Muscle of arm (tissue), 12 donors: Measurements from ENCODE around the gene AOPEP. TPM values are rescaled to one million over a fixed set of nuclear protein-coding genes. Genes with fewer than 3 reads are reported as not detected.

Experiments
- DNase-seq: peaks from one replicate; pipeline ENCODE4 v3.0.0-alpha.2; 2013
- polyA plus RNA-seq, 12 donors: library from polyadenylated mRNA; unstranded; fragments of 120-200 nt; gene quantifications; one replicate each; pipeline ENCODE4 v1.2.1, GENCODE V29; 2013; ENCODE audit not compliant: insufficient read length in 12 of 12

The AOPEP gene
- polyA plus RNA-seq, 12 donors = 33.5 to 57.2 (median 40.1) TPM; not detected in 1

DNA sequence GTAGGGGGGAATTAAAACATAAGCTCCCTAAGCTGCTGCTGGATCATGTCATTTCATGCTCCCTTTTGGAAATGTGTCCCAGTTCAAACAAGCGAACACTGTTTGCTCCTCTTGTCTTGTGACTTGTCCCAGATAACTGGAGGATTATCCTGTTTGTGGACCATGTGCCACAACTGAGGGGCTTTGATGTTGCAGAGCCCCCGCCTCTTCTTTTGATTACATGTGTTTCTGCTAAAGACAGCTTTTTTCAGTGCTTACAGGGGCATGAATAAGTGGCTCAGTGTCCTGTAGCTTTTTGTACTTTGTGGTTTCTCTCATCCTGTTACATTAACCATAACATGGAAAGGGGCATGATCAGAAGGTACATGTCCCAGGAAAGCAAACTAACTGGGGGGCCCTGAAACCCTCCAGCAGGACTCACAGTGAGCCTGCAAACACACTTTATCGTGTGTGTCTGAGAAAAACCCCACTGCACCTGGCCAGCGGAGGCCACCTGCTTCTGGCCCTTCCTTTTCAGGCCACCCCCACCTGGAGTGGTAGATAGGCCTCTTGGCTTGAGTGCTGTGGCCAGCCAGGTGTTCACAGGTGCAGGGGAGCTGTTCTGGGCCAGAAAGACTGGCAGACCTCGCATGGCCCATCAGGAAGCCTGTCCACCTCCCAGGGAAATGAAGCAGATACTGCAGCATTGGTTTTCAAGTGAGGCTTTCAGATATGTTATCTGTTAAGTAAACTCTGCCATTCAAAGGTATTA lies 305.4 kb downstream of the AOPEP start:
- no peak for DNase-seq

DNA sequence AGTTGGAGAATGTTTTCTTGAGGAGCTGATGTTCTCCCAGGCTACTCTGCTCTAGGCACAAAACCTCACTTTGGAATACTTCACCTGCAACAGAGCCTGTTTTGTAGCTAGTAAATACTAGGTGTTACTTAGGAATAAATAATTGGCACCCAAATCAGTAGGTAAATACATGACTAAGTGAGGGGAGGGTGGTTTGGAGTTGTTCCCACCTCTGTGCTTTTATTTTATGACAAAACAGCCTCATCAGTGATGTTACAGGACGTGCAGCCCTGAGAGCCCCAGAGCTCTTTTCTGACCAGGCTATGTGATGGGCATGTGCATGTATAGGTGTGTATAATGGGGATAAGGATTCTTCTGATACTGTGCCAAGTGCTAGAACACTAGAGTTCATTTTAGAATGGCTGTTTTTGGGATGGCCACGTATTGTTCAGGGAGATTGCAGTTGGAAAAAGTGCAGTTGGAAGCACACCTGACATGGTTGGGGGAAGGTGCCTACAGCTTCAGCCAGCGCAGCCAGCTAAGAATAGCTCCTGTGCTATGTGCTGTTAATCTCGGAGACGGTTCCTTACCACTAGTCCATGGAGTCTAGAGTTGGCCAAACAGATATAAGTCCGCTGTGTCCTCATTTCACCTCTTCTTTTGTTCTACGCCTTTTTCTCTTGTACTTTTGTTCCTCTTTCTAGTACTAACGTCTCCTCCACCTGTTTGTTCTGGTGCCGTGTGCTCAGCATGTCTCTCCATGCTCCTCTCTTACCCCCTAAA lies 306.3 kb downstream of the AOPEP start:
- DNase-seq = no peak

DNA sequence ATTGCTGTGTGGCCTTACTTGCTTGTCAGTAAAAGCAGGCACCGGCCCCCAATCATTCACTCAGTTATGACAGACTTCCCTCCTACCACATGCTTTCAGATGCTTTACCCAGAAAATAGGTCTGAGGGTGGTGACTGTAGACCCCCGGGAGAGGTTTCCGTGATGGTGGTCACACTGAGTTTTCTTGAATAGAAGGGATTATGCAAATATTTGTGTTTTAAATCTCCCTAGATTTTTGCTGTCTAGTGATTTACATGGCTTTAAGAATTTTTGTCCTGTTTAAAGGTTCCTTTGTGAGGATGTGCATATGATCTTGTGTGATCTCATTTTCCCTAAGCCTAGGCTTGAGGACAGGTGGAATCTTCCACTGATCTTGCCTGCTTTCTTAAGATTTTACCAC lies 309.3 kb downstream of the AOPEP start:
- DNase-seq = no peak

DNA sequence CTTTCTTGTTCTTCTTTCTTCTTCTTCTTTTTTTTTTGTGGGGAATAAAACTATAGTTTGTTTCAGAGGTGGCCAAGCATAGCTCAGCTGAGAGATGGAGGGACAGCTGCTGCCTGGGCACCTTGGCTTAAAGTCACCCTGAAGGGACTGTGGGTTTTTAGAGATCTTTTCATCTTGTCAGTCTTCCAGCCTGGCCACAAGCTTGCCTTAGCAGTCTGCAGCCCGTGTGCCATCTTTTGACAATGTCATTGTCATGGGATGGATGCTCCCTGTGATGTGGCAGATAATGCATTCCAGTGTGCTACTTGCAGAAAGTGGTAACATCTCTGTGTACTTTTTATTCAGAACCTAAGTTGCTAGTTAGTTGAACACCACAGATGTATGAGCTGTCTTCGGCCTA lies 310.2 kb downstream of the AOPEP start:
- no peak for DNase-seq

DNA sequence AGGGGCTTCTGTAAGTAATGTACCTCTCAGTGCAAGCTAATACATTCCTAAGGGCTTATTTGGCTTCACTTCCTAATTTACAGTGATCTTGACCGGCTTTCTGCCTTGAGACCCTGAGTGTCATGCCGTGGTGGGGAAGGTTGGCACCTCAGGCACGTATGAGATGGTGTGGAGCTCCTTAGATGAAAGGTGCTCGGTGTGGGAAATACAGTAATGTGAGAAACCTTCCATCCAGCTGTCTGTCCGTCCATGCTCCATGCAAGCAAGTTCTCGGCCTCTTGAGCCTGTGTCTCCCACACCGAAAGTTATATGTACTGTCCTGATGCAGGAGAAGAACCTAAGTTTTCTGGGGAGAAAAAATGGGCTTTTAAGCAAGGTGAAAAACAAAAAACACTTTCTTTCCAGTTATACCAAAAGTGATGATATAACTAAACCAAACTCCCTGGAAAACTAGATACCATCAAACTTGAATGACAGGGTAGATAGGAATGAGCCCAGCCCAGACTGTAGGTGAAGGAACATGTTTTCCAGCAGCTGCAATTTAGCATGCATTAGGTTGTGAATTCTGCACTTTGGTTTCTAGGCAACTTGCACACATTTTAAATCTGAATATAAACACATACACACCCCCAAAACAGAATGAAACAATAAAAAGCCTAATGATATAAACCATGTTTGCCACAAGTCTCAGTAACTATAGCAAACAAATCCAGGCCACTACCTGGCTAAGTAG lies 311.5 kb downstream of the AOPEP start:
- DNase-seq = no peak

DNA sequence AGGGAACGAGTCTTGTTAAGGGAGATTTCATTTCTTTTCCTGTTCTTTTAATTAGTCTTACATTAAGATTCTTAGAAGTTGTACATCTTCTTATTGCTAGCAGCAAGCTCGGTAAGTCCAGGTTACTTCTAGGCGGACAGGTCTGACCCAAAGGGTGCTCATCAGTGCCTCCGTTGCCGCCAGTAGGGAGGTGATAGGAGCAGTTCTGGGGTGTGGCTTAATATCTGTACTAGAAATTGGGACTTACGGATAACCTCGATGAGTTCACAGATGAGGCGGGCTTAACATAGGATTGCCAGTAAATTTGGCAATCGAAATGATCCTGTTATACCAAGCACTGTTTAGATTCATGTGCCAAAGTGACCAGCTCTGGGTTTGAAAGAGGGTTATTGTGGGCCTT lies 312.2 kb downstream of the AOPEP start:
- no peak for DNase-seq

DNA sequence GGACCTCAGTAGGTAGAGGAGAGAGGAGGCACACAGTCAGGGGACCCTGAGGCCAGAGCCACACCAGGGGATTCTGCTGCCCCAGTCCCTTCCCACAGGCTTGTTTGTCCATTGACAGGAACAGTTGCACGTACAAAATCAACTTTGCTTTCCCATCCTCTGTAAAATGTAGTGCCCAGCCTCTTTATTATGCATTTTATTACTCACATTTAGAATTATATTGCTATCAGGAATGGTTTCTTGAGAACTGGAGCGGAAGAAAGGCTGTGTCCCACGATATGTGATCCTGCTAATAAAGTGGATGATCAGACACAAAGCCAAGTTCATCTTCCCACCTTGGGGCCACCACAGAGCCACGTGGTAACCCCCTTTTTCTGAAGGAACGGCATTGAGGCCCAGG lies 313.6 kb downstream of the AOPEP start:
- DNase-seq = no peak

DNA sequence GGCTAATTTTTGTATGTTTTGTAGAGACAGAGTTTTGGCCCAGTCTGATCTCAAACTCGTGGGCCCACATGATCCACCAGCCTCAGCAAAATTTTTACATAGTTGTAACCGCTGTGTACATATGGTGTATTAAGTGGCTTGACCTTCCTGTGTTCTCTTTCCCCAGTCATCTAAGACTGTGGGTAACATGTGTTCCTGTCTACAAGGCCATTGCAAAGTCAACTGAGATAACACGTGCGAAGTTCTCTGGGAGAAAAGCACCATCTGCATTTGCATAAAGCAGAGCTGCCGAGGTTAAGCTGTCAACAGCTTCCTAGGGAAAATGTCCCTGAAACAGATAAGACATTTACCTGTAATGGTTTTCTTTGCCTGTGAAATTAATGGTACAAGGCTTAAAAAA lies 317.3 kb downstream of the AOPEP start:
- no peak for DNase-seq

DNA sequence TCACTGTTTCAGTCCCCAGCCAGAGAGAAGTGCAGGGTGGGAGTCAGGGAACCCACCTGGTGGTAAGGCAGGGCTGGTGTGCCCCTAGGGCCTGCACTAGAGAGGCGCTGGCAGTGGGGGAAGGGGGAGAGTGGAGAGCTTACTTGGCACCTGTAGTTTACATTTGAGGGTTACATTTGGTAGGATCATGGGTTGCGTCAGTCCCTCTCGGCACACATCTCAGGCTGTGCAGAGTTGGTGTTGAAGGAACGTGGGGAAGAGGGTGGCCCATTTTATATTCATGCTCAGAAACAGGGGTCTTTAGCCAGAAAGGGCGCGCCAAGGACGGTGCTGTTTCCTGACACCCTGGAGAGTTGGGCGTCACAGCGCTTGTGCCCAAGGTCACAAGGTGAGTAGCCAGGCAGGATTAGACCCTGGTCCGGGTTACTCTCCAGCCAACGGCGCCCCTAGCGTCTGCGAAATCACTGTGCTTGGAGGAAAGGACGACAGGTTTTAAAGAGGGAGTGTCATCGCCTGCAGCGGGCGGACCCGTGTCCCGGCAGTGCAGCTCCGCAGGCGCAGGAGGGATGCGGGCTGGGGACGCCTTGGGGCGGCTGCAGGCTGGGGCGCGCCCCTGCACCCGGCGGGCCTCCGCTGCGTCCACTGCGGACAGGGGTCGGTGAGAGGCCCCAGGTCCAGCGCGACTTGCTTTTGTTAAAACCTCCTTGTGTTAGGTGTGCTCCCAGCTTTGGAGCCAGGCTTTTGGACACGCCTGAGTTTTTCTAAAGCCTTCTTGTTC lies 318.4 kb downstream of the AOPEP start:
- no peak for DNase-seq

DNA sequence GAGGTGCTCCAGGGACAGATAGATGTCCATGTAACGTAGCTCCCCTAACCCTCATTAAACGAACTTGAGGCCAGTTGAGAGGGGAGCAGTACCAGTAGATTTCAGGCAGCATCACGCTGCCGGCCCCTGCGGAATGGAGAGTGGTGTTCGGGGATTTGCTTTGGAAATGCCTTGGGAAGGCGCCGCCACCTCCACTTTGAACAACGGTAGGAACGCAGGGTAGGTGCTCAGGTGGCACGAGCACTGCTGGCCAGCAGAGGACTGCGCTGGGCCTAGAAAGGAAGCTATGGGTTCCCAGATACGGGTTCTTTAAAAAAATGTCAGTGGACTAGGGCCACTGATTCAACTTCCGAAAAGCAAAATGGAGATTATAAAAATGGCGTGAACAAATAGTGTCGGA lies 319.3 kb downstream of the AOPEP start:
- no peak for DNase-seq

DNA sequence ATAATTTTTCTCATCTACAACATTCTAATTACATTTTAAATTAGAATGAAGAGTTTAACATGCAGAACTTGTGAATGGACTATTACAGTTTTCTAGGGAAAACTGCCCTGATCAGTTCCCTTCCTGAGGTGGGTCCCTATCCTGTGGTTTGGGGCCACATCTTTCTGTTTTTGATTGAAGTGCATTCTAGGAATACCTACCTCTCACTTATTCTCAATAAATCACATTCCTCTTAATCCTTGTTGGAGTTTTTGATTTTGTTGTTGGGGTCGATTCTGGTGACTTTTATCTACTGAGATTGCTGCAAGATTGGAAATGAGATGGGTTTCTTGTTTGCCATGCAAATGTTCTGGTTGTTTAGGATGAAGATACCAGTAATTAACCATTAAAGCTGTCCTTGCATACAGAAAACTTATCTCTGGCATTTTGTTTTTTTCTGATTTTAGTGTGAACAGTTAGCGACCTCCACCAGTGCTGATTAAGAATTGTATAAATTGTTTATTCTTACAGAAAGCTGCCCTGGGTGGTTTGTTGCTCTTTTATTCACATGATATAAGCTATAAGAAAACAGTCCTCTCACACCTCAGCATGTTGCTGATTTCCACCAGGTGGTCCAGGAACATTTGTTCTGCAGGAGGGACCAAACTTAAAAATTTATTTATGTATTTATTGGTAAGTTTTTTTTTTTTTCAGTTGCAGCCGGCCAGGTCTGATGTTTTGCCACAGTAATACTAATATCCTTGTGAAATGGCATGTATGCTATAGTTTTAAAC lies 321.1 kb downstream of the AOPEP start:
- DNase-seq = no peak

DNA sequence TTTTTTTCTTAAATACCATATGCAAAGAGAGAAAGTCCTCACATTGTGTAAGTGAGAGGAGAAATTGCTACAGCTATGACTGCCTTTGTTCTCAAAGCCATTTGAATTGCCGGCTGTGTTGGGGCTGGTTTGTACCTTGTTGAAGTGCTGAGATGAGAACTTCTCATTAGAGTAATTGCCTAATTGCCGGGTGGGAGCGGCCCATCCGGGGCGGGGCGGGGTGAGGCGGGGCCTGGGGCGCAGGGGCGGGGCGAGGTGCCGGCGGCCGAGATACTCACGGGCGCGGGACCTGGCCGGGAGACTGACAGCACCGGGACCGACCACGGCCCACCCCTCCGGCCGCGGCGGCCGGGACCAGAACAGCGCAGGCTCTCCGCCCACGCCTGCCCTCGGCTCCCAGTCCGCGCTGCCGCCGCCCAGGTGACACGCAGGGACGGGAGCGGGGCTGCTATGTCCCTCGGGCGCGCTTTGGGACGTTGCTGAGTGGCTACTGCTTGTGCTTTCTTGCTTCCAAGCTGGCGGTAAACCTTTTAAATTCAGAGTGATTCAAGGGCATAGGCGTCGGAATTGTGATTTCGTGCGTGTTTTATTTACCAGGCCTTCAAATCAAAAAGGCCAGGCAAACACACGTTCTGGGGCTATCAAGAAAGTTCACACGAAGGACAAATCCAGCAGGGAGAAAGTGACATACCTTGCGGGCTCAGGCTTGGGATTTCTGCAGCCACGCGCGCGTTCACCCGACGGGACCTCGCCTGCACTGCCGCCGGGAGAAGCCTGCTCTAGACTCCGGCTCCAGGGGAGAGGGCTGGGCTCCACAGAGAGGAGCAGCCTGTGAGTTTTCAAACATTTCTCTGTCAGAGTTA lies 322.0 kb downstream of the AOPEP start:
- DNase-seq = no peak

DNA sequence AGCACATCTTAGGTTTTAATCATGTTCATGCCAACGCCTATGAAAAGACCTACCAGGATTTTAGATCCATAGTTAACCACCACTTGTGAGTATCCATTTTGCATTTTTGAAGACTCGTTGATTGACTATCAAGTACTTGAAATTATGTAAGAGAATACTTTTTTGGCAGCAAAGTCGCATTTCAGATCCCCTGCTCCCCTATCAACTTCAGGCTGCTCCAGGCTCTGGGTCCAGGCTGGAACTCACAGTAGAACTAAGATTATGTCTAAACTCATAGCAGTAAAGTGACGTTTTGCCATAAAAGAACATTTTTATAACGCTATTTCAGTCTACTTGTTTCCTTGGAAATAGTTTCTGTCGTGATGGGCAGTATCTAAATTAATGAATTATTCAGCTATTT lies 323.3 kb downstream of the AOPEP start:
- DNase-seq = no peak

DNA sequence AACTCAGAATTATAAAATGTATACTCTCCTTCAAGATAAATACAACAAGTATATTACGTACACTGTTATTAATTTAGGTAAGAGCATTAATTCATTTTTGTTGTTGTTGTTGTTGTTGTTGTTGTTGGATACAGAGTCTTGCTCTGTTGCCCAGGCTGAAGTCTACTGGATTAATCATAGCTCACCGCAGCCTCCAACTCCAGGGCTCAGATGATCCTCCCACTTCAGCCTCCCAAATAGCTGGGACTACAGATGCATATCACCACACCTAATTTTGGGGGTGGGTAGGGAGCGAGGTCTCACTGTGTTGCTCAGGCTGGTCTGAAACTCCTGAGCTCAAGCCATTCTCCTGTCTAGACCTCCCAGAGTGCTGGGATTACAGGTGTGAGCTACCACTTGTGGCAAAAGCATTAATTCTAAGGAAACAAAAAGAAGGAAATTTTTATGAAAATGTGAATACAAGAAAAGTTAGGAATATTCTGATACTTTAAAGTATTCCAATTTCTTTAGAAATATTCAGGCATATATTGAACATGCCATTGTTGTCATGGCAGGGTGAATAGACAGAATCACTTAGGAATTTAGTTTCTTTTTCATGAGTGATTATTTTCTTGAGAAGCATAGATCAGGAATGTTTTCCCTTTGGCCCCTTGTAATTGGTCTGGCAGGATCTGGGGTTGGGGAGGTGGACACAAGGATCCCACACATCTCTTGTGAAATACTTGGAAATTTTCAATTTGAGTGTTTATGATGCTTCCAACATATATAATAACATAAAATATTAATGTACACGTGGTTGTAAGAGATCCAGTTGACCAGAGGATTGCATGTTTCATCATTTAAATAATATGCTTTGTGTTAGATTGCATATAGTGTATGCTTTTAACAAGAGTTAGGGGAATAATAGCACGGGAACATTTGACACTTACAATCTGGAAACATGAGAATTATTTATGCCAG lies 327.4 kb downstream of the AOPEP start:
- no peak for DNase-seq

DNA sequence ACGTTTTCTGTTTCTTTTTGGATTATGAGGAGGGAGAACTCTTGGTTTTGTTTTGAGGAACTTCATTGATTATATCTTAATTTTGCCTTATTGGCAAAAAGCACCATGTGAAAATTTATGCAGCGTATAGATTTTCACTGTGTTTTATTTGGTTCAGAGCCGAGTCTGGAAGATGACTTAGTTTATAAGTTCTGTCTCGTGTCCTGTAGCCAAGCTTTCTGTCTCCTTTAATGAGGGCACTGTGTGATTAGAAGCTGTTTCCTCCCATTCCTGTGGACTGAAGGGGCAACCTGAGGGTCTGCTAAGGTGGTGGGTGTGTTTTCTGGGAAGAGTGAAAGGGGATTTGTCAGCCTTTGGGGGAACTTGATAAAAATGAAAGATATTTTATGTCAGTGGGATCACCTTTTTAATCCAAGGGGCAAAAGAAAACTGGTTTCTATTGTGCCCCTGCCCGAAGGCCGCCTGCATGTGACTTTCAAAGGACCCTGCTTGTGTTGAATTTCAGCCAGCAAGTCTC lies 328.9 kb downstream of the AOPEP start:
- DNase-seq = peak; percentile 30

DNA sequence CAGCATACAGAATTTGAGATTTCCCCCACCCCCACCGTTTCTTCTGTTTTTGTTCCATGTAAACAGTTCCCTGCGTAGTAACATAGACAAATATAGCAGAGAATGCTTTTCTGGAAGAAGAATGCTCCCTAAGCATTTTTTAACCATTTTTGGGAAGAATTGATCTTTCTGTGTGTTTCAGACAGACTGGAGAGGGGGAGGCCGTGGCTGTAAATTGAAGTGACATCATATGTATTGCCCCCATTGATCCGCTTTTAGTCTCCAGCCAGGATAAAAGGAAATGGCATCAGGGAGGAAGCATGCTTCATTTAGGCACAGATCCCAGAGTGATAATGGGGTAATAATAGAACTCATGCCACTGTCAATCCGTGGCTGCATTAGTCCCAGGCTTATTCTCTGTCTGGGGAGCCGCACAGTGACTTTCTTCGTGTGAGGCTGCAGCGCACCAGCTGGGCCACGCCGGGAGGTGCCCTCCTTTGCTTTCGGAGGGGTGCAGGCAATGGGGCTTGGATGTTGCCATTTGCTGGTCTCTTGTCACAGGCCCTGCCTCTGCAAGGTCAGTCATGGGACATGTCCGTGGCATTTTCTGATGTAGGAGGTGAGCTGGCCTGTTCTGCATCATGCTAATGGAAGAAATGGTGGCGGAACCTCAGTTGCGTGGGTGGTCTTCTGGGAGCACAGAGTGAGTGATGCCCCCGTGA lies 329.5 kb downstream of the AOPEP start:
- DNase-seq = peak; percentile 82

DNA sequence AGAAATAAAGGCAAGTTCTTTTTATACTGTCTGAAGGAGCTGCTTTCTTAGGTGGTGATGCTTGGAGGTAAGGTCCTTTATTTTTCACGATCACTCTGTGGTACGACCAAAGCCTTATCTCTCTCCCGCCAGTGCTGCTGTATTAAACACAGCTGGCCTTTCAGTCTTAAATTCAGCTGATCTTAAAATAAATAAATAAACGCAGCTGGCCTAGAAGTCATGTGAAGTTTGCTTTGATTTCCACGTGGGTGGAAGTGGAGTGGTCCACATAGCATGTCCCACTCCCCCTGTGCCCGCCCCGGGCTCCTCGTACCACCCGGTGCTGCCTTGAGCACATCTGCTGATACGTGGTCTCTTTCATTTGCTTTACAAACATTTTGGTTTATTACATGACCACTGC lies 330.6 kb downstream of the AOPEP start:
- no peak for DNase-seq
